Endothelial cell of umbilical vein (primary cell): ENCODE data around the gene CEP83.

Source experiments
- CTCF ChIP-seq, 2 donors: IDR thresholded peaks; 1 replicate in 1 of 2; 2 replicates in 1 of 2; pipeline ENCODE4 v1.5.1; 2011; ENCODE audit warnings: low read length in 2 of 2, mild to moderate bottlenecking in 2 of 2, moderate library complexity in 2 of 2, control low read depth in 1 of 2, inconsistent platforms in 1 of 2, low read depth in 1 of 2; ENCODE audit not compliant: insufficient read depth in 1 of 2; ENCODE audit errors: extremely low read depth in 1 of 2
- EZH2 ChIP-seq: IDR thresholded peaks from 2 replicates; pipeline ENCODE4 v1.6.1; 2012; ENCODE audit warnings: borderline replicate concordance, low read depth, mild to moderate bottlenecking, moderate library complexity, low read length, inconsistent platforms; ENCODE audit not compliant: severe bottlenecking
- GATA2 ChIP-seq: IDR thresholded peaks from 2 replicates; pipeline ENCODE4 v1.7.0; 2011; ENCODE audit warnings: low read depth, mild to moderate bottlenecking, moderate library complexity, mixed read lengths, low read length; ENCODE audit not compliant: insufficient read length, insufficient read depth
- JUN ChIP-seq: IDR thresholded peaks from 2 replicates; pipeline ENCODE4 v1.6.1; 2011; ENCODE audit warnings: borderline replicate concordance, low read depth; ENCODE audit not compliant: insufficient read length, insufficient read depth
- MAX ChIP-seq: IDR thresholded peaks from 2 replicates; pipeline ENCODE4 v1.6.1; 2011; ENCODE audit not compliant: insufficient read depth, insufficient read length
- POLR2A ChIP-seq: IDR thresholded peaks from 2 replicates; pipeline ENCODE4 v1.6.1; 2012; ENCODE audit warnings: low read depth, mild to moderate bottlenecking, control low read depth, low read length
- POLR2AphosphoS5 ChIP-seq: IDR thresholded peaks from 2 replicates; pipeline ENCODE4 v1.6.1; 2012; ENCODE audit warnings: low read depth, mild to moderate bottlenecking, control low read depth, low read length, moderate library complexity; ENCODE audit not compliant: insufficient read depth

- no peak for TF ChIP-seq CTCF (IDR thresholded peaks at IDR 0.05; ENCODE audit: extremely low read depth in 1 of 2, insufficient read depth in 1 of 2, low read depth in 1 of 2, low read length in 2 of 2)
- TF ChIP-seq POLR2AphosphoS5 = no peak
- TF ChIP-seq EZH2 = no peak
- no peak for TF ChIP-seq POLR2A
- TF ChIP-seq JUN = no peak
- no peak for TF ChIP-seq MAX
- TF ChIP-seq GATA2 = no peak
These were observed 25.9 kb downstream of the CEP83 start for GRCh38 chr12:94433744-94434143.
